Uterus (tissue), 4 donors: Measurements from ENCODE around the gene GABRG3. TPM values are rescaled to one million over a fixed set of nuclear protein-coding genes. Genes with fewer than 3 reads are reported as not detected.

Experiments
- DNase-seq, 2 donors: peaks; one replicate each; pipeline ENCODE4 v3.0.0-alpha.2; 2019 to 2020
- H3K27ac ChIP-seq, 2 donors: fragments of 200-600 bp; sonication (generic); 1 replicate in 1 of 2; 2 replicates in 1 of 2; pipeline ENCODE4 v1.5.1; 2016 to 2018
- H3K27me3 ChIP-seq, 2 donors: fragments of 200-600 bp; sonication (generic); one replicate each; pipeline ENCODE4 v1.5.1; 2018 to 2019; ENCODE audit warnings: control low read depth in 1 of 2
- H3K36me3 ChIP-seq, 2 donors: fragments of 200-600 bp; sonication (generic); one replicate each; pipeline ENCODE4 v1.5.1; 2019; ENCODE audit warnings: control low read depth in 1 of 2
- H3K4me1 ChIP-seq, 2 donors: fragments of 200-600 bp; sonication (generic); one replicate each; pipeline ENCODE4 v1.5.1; 2018 to 2019; ENCODE audit warnings: control low read depth in 1 of 2
- H3K4me3 ChIP-seq, 2 donors: fragments of 200-600 bp; sonication (generic); 1 replicate in 1 of 2; 2 replicates in 1 of 2; pipeline ENCODE4 v1.5.1; 2018 to 2019; ENCODE audit warnings: mild to moderate bottlenecking in 1 of 2
- H3K9me3 ChIP-seq, 2 donors: fragments of 200-600 bp; sonication (generic); one replicate each; pipeline ENCODE4 v1.5.1; 2019; ENCODE audit warnings: control low read depth in 1 of 2
- POLR2A ChIP-seq, 2 donors: fragments of 450-650 bp; IDR thresholded peaks; one replicate each; pipeline ENCODE4 v1.6.1; 2016; ENCODE audit warnings: antibody characterized with exemption in 2 of 2, mild to moderate bottlenecking in 1 of 2, moderate library complexity in 1 of 2
- intact Hi-C: fragments of 100-400 bp; cut with DNase I; formaldehyde crosslinking; loops from one replicate; pipeline ENCODE4 v1.15.1; 2023; ENCODE audit warnings: low total_unique reads
- total RNA-seq, 4 donors: library from RNA; depleted of rRNA in 3 of 4; stranded (reverse); fragments of >200 nt in 3 of 4; gene quantifications; one replicate each; pipeline versions ENCODE4 v1.1.0 to v1.2.4, GENCODE V29; 2014 to 2023
- TF ChIP-seq, protein P1 (sequence below), 4 experiments: fragments of 200-600 bp in 2 of 4; fragments of 450-650 bp in 2 of 4; sonication (generic) in 2 of 4; IDR thresholded peaks; one replicate each; pipeline ENCODE4 v1.5.1; 2016 to 2019; ENCODE audit warnings: antibody characterized with exemption in 4 of 4, mild to moderate bottlenecking in 2 of 4, moderate library complexity in 1 of 4
- donor health status: DM: yes; HTN: yes; CAD: no.

The GABRG3 gene
- total RNA-seq, 4 donors from 2014 or later: 3.0 TPM; not detected in 3

DNA sequence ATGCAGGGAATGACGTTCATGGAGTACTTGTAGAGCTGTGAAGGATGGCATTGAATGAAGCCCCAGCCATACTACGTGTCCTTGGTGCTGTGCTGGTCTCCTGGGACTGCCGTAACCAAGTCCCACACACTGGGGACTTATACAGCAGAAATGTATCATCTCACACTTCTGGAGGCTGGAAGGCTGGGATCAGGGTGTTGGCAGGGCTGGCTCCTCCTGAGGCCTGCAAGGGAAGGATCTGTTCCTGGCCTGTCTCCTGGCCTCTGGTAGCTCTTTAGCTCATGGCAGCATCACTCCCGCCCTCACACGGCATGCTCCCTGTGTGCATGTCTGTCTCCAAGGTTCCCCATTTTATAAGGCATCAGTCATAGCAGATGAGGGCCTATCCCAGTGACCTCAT is 29.5 kb upstream of the GABRG3 start:
- no peaks in the 10 kb centered on the region for H3K9me3 ChIP-seq
- H3K4me3 ChIP-seq: no peak overlapping the region
- H3K36me3 ChIP-seq: no peaks in the 10 kb centered on the region
- DNase-seq: no peak
- no peaks in the 10 kb centered on the region for H3K4me1 ChIP-seq
- TF ChIP-seq, protein P1, sequence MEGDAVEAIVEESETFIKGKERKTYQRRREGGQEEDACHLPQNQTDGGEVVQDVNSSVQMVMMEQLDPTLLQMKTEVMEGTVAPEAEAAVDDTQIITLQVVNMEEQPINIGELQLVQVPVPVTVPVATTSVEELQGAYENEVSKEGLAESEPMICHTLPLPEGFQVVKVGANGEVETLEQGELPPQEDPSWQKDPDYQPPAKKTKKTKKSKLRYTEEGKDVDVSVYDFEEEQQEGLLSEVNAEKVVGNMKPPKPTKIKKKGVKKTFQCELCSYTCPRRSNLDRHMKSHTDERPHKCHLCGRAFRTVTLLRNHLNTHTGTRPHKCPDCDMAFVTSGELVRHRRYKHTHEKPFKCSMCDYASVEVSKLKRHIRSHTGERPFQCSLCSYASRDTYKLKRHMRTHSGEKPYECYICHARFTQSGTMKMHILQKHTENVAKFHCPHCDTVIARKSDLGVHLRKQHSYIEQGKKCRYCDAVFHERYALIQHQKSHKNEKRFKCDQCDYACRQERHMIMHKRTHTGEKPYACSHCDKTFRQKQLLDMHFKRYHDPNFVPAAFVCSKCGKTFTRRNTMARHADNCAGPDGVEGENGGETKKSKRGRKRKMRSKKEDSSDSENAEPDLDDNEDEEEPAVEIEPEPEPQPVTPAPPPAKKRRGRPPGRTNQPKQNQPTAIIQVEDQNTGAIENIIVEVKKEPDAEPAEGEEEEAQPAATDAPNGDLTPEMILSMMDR (IDR thresholded peaks at IDR 0.05): no peak
- no peak for TF ChIP-seq POLR2A (IDR thresholded peaks at IDR 0.05)
- intact Hi-C loops: no loop called here
- no peaks in the 10 kb centered on the region for H3K27me3 ChIP-seq
- no peak overlapping the region for H3K27ac ChIP-seq

DNA sequence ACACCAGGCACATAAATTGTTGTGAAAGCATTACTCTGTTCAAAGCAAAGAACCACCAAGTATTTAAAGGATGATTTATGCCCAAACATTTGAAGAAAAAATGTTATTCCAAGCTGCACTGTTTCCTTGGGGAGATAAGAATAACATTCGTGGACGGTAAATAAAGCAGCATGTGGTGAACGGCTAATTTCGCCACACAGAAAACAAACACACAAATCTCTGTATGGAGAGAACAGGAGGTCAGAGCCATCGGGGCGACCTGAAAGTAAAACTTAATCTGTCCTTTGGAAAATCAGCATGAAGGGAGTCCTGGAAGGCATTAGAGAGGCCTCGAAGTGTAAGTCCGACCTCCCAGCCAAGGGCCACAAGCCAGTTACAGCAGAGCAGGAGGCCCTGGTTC is 27.1 kb upstream of the GABRG3 start:
- Histone ChIP-seq H3K4me1 (no peaks in the 10 kb centered on the region), H3K27me3 (no peaks in the 10 kb centered on the region), H3K27ac (no peak overlapping the region), H3K9me3 (no peaks in the 10 kb centered on the region), H3K36me3 (no peaks in the 10 kb centered on the region), H3K4me3 (no peak overlapping the region)
- intact Hi-C loops: no loop called here
- TF ChIP-seq, protein P1 (IDR thresholded peaks at IDR 0.05): no peak
- no peak for DNase-seq

DNA sequence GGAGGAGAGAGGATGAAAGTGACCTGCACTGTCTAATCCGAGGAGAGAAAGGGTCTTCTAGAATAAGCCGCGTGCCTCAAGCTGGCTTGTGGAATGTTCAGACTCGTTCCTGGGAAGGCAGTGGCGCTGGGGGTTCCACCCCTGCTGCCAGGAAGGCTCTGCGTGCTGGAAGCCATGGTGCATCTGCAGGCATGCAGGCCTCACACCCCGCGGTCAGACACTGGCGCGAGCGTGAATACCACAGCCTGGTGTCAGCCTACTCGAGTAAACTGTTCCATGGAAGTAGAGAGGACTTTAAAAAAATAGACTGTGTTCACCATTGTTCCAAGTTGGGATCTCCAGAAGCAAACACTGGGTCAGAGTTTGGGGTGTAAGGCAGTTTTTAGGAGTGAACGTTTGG is 25.9 kb upstream of the GABRG3 start:
- H3K9me3 ChIP-seq: no peaks in the 10 kb centered on the region
- DNase-seq: no peak
- H3K27me3 ChIP-seq: no peaks in the 10 kb centered on the region
- intact Hi-C loops: no loop called here
- no peak overlapping the region for H3K4me3 ChIP-seq
- H3K4me1 ChIP-seq: no peaks in the 10 kb centered on the region
- TF ChIP-seq POLR2A (IDR thresholded peaks at IDR 0.05): no peak
- TF ChIP-seq, protein P1 (IDR thresholded peaks at IDR 0.05): no peak
- H3K27ac ChIP-seq: no peak overlapping the region
- H3K36me3 ChIP-seq: no peaks in the 10 kb centered on the region

DNA sequence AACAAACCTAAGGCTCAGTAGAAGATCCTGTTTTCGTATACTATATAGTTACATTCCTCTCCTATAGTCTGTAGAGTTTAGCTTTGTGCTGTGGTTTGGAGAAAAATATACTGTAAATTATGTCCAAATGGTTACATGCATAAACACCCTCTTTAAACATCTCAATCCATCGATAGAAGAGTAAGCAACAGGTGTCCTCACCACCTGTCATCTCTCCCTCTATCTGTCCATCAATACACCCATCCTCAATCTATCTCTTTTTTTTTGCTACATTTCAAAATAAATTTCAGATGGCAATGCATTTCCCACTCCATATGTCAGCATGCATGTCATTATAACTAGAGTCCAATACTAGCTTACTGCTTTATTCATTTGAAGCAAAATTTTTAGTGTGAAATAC is 21.0 kb upstream of the GABRG3 start:
- no peak overlapping the region for H3K27ac ChIP-seq
- intact Hi-C loops: no loop called here
- H3K4me3 ChIP-seq: no peak overlapping the region
- H3K27me3 ChIP-seq: no peaks in the 10 kb centered on the region
- no peaks in the 10 kb centered on the region for H3K4me1 ChIP-seq
- TF ChIP-seq POLR2A (IDR thresholded peaks at IDR 0.05): no peak
- TF ChIP-seq, protein P1 (IDR thresholded peaks at IDR 0.05): no peak
- H3K36me3 ChIP-seq: no peaks in the 10 kb centered on the region
- no peaks in the 10 kb centered on the region for H3K9me3 ChIP-seq
- no peak for DNase-seq

DNA sequence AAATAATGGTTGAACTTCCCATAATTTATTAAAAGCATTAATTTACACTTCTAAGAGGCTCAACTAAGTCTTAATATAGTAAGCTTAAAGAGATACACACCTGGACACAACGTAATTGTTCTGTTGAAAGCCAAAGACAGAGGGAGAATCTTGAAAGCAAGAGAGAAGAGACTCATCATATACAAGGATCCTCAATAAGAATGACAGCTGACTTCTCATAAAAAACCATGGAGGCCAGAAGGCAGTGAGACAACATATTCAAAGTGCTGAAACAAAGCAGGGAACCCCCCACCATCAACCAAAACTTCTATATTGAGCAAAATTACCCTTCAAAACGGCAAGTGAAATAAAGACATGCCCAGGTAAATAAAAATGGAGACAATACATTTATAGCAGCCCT is 16.6 kb upstream of the GABRG3 start:
- TF ChIP-seq POLR2A (IDR thresholded peaks at IDR 0.05): no peak
- TF ChIP-seq, protein P1 (IDR thresholded peaks at IDR 0.05): no peak
- DNase-seq: no peak
- intact Hi-C loops: no loop called here
- Histone ChIP-seq H3K36me3 (no peaks in the 10 kb centered on the region), H3K9me3 (no peaks in the 10 kb centered on the region), H3K27ac (no peak overlapping the region), H3K4me1 (no peaks in the 10 kb centered on the region), H3K4me3 (no peak overlapping the region), H3K27me3 (peaks cover 0 to 4% of the 10 kb centered on the region in 2 donors)
